HepG2 (cell line): ENCODE results near the gene ZBTB7B. TPM values are rescaled to one million over a fixed set of nuclear protein-coding genes. Genes with fewer than 3 reads are reported as not detected.

ENCODE experiments used
- ISX ChIP-seq: sonication (generic); formaldehyde crosslinking; conservative IDR thresholded peaks from 2 replicates; pipeline ENCODE4 v1.5.0; 2020; ENCODE audit warnings: missing genetic modification reagents
- JDP2 ChIP-seq: sonication (generic); formaldehyde crosslinking; IDR thresholded peaks from 2 replicates; pipeline ENCODE4 v1.8.1; 2022; ENCODE audit warnings: missing genetic modification reagents, borderline replicate concordance
- MED13 ChIP-seq: sonication (generic); formaldehyde crosslinking; IDR thresholded peaks from 2 replicates; pipeline ENCODE4 v1.5.0; 2020; ENCODE audit warnings: missing genetic modification reagents
- NFIB ChIP-seq: sonication (generic); formaldehyde crosslinking; IDR thresholded peaks from 2 replicates; pipeline ENCODE4 v1.9.0; 2021; ENCODE audit warnings: missing genetic modification reagents, mild to moderate bottlenecking, borderline replicate concordance
- NR2F6 ChIP-seq, 2 experiments: IDR thresholded peaks; 2 replicates each; pipeline ENCODE4 v1.6.1; 2016; ENCODE audit warnings: antibody characterized with exemption in 1 of 2, mild to moderate bottlenecking in 1 of 2
- PHB2 ChIP-seq: fragments of 450-650 bp; IDR thresholded peaks from 2 replicates; pipeline ENCODE4 v1.6.1; 2018; ENCODE audit not compliant: partially characterized antibody
- PHF8 ChIP-seq: sonication (generic); formaldehyde crosslinking; IDR thresholded peaks from 2 replicates; pipeline ENCODE4 v1.5.0; 2020; ENCODE audit warnings: missing genetic modification reagents
- PRPF4 ChIP-seq: fragments of 200-400 bp; formaldehyde crosslinking; IDR thresholded peaks from 2 replicates; pipeline ENCODE4 v1.6.1; 2016; ENCODE audit warnings: low read length, low read depth; ENCODE audit not compliant: poor library complexity, severe bottlenecking
- RBM22 ChIP-seq: fragments of 200-400 bp; formaldehyde crosslinking; optimal IDR thresholded peaks from 2 replicates; pipeline ENCODE3; 2017; ENCODE audit warnings: mild to moderate bottlenecking, low read length, moderate library complexity
- RCOR2 ChIP-seq: IDR thresholded peaks from 2 replicates; pipeline ENCODE4 v1.6.1; 2016; ENCODE audit warnings: missing biosample characterization, missing genetic modification reagents
- RFX1 ChIP-seq: fragments of 450-650 bp; IDR thresholded peaks from 2 replicates; pipeline ENCODE4 v1.6.1; 2017
- SPEN ChIP-seq: sonication (generic); formaldehyde crosslinking; IDR thresholded peaks from 2 replicates; pipeline ENCODE4 v1.5.1; 2020; ENCODE audit warnings: low read depth, mild to moderate bottlenecking, missing genetic modification reagents
- YEATS2 ChIP-seq: sonication (generic); formaldehyde crosslinking; IDR thresholded peaks from 2 replicates; pipeline ENCODE4 v1.4.0; 2020; ENCODE audit warnings: missing genetic modification reagents, borderline replicate concordance
- ZEB1 ChIP-seq: IDR thresholded peaks from 2 replicates; pipeline ENCODE4 v1.6.1; 2012; ENCODE audit warnings: mild to moderate bottlenecking, low read depth, inconsistent platforms; ENCODE audit not compliant: insufficient replicate concordance
- ZFP82 ChIP-seq: sonication (generic); formaldehyde crosslinking; IDR thresholded peaks from 2 replicates; pipeline ENCODE4 v1.5.1; 2020; ENCODE audit warnings: mild to moderate bottlenecking, missing genetic modification reagents, borderline replicate concordance
- ZKSCAN8 ChIP-seq: IDR thresholded peaks from 2 replicates; pipeline ENCODE4 v1.6.1; 2016; ENCODE audit warnings: borderline replicate concordance, missing genetic modification reagents, missing compliant biosample characterization
- ZNF33A ChIP-seq: sonication (generic); formaldehyde crosslinking; IDR thresholded peaks from 2 replicates; pipeline ENCODE4 v1.5.1; 2020; ENCODE audit warnings: missing genetic modification reagents, mild to moderate bottlenecking, moderate library complexity, borderline replicate concordance
- ZNF468 ChIP-seq: sonication (generic); formaldehyde crosslinking; IDR thresholded peaks from 2 replicates; pipeline ENCODE4 v1.8.0; 2022; ENCODE audit warnings: mild to moderate bottlenecking, moderate library complexity, missing genetic modification reagents
- ZNF597 ChIP-seq: sonication (generic); formaldehyde crosslinking; IDR thresholded peaks from 2 replicates; pipeline ENCODE4 v1.5.0; 2020; ENCODE audit warnings: missing genetic modification reagents
- polyA plus RNA-seq, 8 experiments: library from polyadenylated mRNA; depleted of rRNA in 3 of 8; stranded (reverse) in 7 of 8; unstranded in 1 of 8; fragments of >200 nt; fragmentation: Illumina TruSeq in 4 of 8; extraction: Trizol in 4 of 8; gene quantifications; 2 replicates each; pipeline versions ENCODE4 v1.2.1 to v1.2.3, GENCODE V29; 2011 to 2016; ENCODE audit warnings: low read depth in 4 of 8, missing spikeins in 1 of 8, mixed read lengths in 1 of 8; ENCODE audit not compliant: insufficient read depth in 1 of 8
- total RNA-seq, 5 experiments: library from RNA; depleted of rRNA; stranded (reverse); fragments of >200 nt; fragmentation: Illumina TruSeq; extraction: Trizol; gene quantifications; 2 replicates each; pipeline ENCODE4 v1.2.3, GENCODE V29; 2016; ENCODE audit warnings: low read depth in 1 of 5
- TF ChIP-seq, protein P1 (sequence below): sonication (generic); formaldehyde crosslinking; IDR thresholded peaks from 2 replicates; pipeline ENCODE4 v1.5.1; 2020; ENCODE audit warnings: missing genetic modification reagents, mild to moderate bottlenecking, borderline replicate concordance
- TF ChIP-seq, protein P2 (sequence below): sonication (generic); formaldehyde crosslinking; IDR thresholded peaks from 2 replicates; pipeline ENCODE4 v1.4.0; 2020; ENCODE audit warnings: mild to moderate bottlenecking, missing genetic modification reagents, borderline replicate concordance

ZBTB7B gene
- total and polyA plus RNA-seq, 2 of the 13 experiments (the other 11 are each of a cell fraction or from before 2014, with no cell fraction given), result 15.5 to 17.5 TPM

DNA sequence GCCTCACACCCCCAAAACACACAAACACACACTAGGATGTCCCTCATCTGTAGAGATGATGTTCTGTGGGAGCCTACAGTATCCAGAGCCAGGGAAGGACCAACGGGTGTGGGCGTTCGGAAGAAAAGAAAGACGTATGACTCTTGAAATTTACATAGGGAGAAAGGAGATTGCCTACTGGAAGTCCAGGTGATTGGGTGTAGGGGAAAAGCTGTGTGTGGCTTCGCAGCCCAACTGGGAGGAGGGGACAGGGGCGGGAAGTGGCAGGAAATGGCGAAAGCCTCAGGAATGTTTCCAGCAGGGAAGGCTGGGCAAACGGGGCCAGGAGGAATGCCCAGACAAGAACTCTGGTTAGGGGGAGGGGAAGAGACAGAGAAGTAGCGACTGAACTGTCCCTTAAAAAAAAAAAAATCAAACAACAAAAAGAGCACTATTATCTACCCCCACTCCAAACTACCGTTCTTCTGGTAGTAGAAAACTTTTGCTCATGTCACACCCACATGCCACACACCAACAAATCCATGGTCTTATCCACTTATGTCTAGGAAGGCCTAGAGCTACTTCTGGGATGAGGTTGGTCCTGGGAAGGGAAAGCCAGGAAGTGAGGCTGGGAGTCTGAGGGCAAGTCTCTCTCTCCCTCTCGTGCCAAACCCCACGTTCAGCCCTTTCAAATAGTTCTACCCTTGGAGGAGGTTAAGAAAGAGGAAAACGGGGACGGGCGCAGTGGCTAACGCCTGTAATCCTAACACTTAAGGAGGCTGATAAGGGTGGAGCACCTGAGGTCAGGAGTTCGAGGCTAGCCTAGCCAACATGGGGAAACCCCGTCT, 29.9 kb upstream of the ZBTB7B start (continued):
- 0 out of 2 replicates have a peak, but pooled peaks have one; percentile 51 for TF ChIP-seq ZFP82 (CRISPR knock-in tag)
- TF ChIP-seq PHB2, result no peak
- TF ChIP-seq YEATS2 (CRISPR knock-in tag), result peak; percentile 51; the same call in 1 of the 2 replicates
- 0 out of 2 replicates have a peak, but pooled peaks have one; percentile 65 for TF ChIP-seq MED13
- TF ChIP-seq, protein P1, sequence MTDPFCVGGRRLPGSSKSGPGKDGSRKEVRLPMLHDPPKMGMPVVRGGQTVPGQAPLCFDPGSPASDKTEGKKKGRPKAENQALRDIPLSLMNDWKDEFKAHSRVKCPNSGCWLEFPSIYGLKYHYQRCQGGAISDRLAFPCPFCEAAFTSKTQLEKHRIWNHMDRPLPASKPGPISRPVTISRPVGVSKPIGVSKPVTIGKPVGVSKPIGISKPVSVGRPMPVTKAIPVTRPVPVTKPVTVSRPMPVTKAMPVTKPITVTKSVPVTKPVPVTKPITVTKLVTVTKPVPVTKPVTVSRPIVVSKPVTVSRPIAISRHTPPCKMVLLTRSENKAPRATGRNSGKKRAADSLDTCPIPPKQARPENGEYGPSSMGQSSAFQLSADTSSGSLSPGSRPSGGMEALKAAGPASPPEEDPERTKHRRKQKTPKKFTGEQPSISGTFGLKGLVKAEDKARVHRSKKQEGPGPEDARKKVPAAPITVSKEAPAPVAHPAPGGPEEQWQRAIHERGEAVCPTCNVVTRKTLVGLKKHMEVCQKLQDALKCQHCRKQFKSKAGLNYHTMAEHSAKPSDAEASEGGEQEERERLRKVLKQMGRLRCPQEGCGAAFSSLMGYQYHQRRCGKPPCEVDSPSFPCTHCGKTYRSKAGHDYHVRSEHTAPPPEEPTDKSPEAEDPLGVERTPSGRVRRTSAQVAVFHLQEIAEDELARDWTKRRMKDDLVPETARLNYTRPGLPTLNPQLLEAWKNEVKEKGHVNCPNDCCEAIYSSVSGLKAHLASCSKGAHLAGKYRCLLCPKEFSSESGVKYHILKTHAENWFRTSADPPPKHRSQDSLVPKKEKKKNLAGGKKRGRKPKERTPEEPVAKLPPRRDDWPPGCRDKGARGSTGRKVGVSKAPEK (CRISPR knock-in tag), result no peak
- TF ChIP-seq RCOR2, result no peak; the same call in 1 of the 2 replicates
- TF ChIP-seq ZNF468 (CRISPR knock-in tag), result no peak
- TF ChIP-seq ZEB1, result no peak
- no peak for TF ChIP-seq ISX (CRISPR knock-in tag)
- TF ChIP-seq, protein P2, sequence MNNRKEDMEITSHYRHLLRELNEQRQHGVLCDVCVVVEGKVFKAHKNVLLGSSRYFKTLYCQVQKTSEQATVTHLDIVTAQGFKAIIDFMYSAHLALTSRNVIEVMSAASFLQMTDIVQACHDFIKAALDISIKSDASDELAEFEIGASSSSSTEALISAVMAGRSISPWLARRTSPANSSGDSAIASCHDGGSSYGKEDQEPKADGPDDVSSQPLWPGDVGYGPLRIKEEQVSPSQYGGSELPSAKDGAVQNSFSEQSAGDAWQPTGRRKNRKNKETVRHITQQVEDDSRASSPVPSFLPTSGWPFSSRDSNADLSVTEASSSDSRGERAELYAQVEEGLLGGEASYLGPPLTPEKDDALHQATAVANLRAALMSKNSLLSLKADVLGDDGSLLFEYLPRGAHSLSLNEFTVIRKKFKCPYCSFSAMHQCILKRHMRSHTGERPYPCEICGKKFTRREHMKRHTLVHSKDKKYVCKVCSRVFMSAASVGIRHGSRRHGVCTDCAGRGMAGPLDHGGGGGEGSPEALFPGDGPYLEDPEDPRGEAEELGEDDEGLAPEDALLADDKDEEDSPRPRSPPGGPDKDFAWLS (CRISPR knock-in tag), result no peak
- no peak for TF ChIP-seq NR2F6 (IDR thresholded peaks at IDR 0.05)
- TF ChIP-seq NR2F6 (CRISPR knock-in tag; IDR thresholded peaks at IDR 0.05), result peak; percentile 41; the same call in 1 of the 2 replicates
- TF ChIP-seq ZNF597, result no peak
- no peak for TF ChIP-seq RFX1
- peak; percentile 29 for TF ChIP-seq PRPF4
- no peak; the same call in 1 of the 2 replicates for TF ChIP-seq JDP2 (CRISPR knock-in tag)
- peak; percentile 87 for TF ChIP-seq ZKSCAN8 (CRISPR knock-in tag)
- no peak for TF ChIP-seq NFIB (CRISPR knock-in tag)
- TF ChIP-seq PHF8 (CRISPR knock-in tag), result no peak
- TF ChIP-seq ZNF33A (CRISPR knock-in tag), result no peak
- peak; percentile 64; the same call in 1 of the 2 replicates for TF ChIP-seq SPEN
- no peak for TF ChIP-seq RBM22
